ENCODE results near the gene IL10RA. TPM values are rescaled to one million over a fixed set of nuclear protein-coding genes. Genes with fewer than 3 reads are reported as not detected.

The IL10RA gene
- total and polyA plus RNA-seq, 9 of the 15 experiments (the other 6 are each of a cell fraction or from before 2014, with no cell fraction given) = 0.17 to 17.3 (median 2.9) TPM

- TF ChIP-seq HBP1 (CRISPR knock-in tag; IDR thresholded peaks at IDR 0.05) (no peak), SETDB1 (IDR thresholded peaks at IDR 0.05; ENCODE audit: low read length) (no peak), SAFB (IDR thresholded peaks at IDR 0.05; ENCODE audit: borderline replicate concordance, low read depth, low read length) (no peak), DPF2 (IDR thresholded peaks at IDR 0.05) (no peak), KAT2B (IDR thresholded peaks at IDR 0.05; ENCODE audit: low read depth, low read length) (no peak), ZNF507 (tag; conservative IDR thresholded peaks at IDR 0.05) (no peak), MCM2 (IDR thresholded peaks at IDR 0.05; ENCODE audit: low read depth) (no peak), CHD1 (IDR thresholded peaks at IDR 0.05; ENCODE audit: low read length) (no peak), PTRF (tag; IDR thresholded peaks at IDR 0.05) (no peak), L3MBTL2 (IDR thresholded peaks at IDR 0.05) (no peak), SRSF3 (IDR thresholded peaks at IDR 0.05; ENCODE audit: insufficient read depth, low read length) (no peak)
Measured at GRCh38 chr11:117979481-117980211, 6.5 kb upstream of the IL10RA start (continued).
